ENCODE data around the gene PRICKLE2. TPM values are rescaled to one million over a fixed set of nuclear protein-coding genes. Genes with fewer than 3 reads are reported as not detected.

Gene PRICKLE2
- total RNA-seq, 2 experiments from 2014 or later = not detected

DNA sequence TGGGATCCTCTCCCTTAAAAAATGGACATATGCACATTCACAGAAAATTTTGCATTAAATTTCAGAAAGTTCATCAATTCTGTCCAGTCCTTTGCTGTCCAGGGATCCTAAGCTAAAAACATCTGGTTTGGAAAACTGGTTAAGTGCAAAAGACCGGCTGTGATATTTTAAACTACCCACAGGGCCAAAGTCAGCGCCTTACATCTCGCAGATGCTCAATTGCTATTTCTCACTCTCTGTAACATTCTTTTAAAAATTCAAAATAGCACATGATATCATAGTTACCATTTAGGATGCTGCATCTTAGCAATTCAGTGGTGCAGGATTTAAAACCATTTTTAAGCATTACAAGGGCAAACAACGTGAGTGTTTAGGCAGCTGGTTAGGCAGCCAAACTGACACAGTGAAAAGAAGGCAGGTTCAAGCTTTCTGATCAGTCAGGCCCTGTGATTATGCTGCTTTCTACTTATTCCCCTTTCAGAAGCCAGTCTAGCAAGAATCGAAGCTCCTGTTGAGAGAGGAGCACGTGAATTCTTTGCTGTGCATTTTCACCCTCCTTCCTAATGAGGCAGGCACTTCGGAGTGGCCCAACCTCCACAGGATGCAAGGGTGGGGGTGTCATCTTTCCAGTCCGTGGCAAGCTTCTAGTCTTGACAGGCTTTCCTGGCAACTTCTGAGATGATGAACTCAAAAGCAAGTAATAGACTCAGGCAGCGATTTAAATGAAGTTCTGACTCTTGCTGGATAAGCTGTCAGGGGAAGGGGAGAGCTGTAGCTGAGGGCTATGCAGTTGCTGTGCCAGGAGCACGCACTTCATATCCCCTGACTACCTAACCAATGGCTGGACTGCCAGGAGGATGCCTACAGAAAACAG is 8.8 kb downstream of the PRICKLE2 start:
- intact Hi-C loops (cut with micrococcal nuclease) = no loop called here
- no peaks in the 10 kb centered on the region for H3K4me1 Mint-ChIP-seq (ENCODE audit: low read depth)
- POLR2A ChIA-PET = no interaction called here

DNA sequence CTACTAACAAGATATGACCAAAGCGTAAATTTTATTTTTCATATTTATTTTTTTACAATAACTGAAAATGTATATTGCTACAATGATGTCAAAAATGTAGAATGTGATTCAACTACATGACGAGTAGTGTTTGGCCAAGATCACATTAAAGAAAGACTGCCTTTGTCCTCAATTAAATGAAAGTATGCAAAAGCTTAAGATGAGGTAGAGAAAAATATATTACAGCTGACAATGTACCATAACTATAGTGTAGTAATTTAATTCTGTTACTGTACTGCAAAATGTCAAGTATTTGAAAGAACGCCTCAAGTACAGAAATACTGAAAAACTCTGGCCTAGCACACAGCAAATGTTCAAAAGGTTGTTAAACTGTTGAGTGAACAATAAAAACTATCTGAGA is 9.7 kb downstream of the PRICKLE2 start:
- intact Hi-C loops (cut with micrococcal nuclease) = no loop called here
- TF ChIP-seq, protein P1, sequence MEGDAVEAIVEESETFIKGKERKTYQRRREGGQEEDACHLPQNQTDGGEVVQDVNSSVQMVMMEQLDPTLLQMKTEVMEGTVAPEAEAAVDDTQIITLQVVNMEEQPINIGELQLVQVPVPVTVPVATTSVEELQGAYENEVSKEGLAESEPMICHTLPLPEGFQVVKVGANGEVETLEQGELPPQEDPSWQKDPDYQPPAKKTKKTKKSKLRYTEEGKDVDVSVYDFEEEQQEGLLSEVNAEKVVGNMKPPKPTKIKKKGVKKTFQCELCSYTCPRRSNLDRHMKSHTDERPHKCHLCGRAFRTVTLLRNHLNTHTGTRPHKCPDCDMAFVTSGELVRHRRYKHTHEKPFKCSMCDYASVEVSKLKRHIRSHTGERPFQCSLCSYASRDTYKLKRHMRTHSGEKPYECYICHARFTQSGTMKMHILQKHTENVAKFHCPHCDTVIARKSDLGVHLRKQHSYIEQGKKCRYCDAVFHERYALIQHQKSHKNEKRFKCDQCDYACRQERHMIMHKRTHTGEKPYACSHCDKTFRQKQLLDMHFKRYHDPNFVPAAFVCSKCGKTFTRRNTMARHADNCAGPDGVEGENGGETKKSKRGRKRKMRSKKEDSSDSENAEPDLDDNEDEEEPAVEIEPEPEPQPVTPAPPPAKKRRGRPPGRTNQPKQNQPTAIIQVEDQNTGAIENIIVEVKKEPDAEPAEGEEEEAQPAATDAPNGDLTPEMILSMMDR (IDR thresholded peaks at IDR 0.05) = no peak
- CTCF ChIA-PET = no interaction called here
- Mint-ChIP-seq H3K27ac (no peak overlapping the region), H3K27me3 (peaks cover 4% of the 10 kb centered on the region), H3K9me3 (no peaks in the 10 kb centered on the region), H3K36me3 (ENCODE audit: low read depth) (no peaks in the 10 kb centered on the region), H3K4me1 (ENCODE audit: low read depth) (no peaks in the 10 kb centered on the region), H3K4me3 (no peak overlapping the region)
- ATAC-seq (no peak), DNase-seq (no peak)
- POLR2A ChIA-PET = no interaction called here

More for the DNA sequence above, 8.8 kb downstream of the PRICKLE2 start:
- ATAC-seq = no peak
- DNase-seq = no peak
- CTCF ChIA-PET = no interaction called here
- TF ChIP-seq, protein P1 (IDR thresholded peaks at IDR 0.05) = no peak
- Mint-ChIP-seq H3K4me3 (no peak overlapping the region), H3K9me3 (no peaks in the 10 kb centered on the region), H3K27me3 (peaks cover 4% of the 10 kb centered on the region), H3K36me3 (ENCODE audit: low read depth) (no peaks in the 10 kb centered on the region), H3K27ac (no peak overlapping the region)

DNA sequence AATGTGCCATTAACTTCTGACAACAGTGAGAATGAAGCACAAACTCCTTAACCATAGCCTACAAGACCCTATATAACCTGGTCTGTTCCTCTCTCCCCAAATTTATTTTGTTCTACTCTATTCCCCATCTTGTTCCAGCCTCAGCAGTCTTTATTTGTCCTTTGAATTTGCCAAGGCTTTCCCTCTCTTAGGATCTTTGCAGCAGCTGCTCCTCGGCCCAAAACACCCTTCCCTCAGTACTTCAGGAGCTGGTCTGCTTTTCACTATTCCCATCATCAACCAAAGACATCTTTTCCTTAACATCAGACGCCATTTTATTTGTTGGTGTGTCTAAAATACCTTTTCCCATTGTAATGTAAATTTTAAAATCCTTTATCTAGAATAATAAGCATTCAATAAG is 10.2 kb downstream of the PRICKLE2 start:
- no peak for ATAC-seq
- TF ChIP-seq, protein P1 (IDR thresholded peaks at IDR 0.05) = no peak
- Mint-ChIP-seq H3K27me3 (peaks cover 4% of the 10 kb centered on the region), H3K27ac (no peak overlapping the region), H3K4me1 (ENCODE audit: low read depth) (no peaks in the 10 kb centered on the region), H3K9me3 (no peaks in the 10 kb centered on the region), H3K4me3 (no peak overlapping the region), H3K36me3 (ENCODE audit: low read depth) (no peaks in the 10 kb centered on the region)
- DNase-seq = no peak
- ChIA-PET POLR2A (no interaction called here), CTCF (no interaction called here)
- intact Hi-C loops (cut with micrococcal nuclease) = no loop called here

DNA sequence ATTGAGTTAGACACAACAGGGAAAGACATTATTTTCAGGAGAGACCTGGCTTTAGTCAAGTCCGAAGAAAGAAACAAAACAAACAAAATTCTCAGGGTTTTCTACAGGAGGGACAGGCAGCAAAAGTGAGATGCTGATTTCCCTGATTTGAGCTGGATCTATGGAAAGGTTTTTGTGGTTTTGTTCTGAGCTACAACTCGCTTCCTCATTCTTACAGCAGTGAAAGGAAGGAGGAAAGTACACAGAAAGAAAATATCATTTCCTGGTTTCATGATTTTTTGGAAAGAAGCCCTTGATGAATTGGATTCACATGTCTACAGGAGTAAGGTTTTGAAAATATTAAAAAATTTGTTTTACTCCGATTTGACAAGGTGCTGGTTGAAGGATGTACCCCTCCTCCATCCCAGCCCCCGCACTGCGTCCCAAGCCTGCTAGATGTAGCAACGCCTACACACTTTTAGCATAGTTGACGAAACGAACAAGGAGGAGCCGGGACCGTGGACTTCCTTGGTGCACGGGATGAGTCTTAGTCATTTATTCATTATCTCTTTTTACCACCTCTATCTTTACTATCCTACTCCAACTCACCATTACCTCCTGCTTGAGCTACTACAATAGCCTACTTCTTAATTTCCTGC is 10.8 kb downstream of the PRICKLE2 start:
- H3K4me3 Mint-ChIP-seq = no peak overlapping the region
- H3K27ac Mint-ChIP-seq = no peak overlapping the region
- ChIA-PET POLR2A (no interaction called here), CTCF (no interaction called here)
- H3K4me1 Mint-ChIP-seq (ENCODE audit: low read depth) = no peaks in the 10 kb centered on the region
- intact Hi-C loops (cut with micrococcal nuclease) = no loop called here
- no peaks in the 10 kb centered on the region for H3K36me3 Mint-ChIP-seq (ENCODE audit: low read depth)
- no peak for DNase-seq
- ATAC-seq = no peak
- peaks cover 4% of the 10 kb centered on the region for H3K27me3 Mint-ChIP-seq
- TF ChIP-seq, protein P1 (IDR thresholded peaks at IDR 0.05) = no peak
- H3K9me3 Mint-ChIP-seq = no peaks in the 10 kb centered on the region

DNA sequence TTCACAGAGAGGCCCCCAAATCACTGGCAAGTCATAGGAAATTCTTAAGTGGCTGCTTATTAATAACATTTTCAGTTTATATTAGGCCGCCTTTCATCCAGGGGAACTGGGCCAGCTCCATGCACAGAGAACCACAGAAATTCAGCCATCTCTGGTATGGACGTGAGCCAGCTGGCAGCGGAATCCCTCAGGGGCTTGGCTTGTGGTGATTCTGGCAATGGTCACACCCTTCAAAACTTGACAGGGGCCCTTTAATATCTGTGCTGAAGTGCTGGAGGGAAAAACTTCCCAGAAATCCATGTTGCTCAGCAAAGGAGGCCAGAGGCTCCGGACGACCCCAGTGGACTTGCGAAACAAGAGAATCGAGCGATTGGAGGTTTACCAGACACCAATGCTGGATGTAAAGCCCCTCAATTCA is 11.3 kb downstream of the PRICKLE2 start:
- no peak for ATAC-seq
- Mint-ChIP-seq H3K27me3 (peaks cover 4% of the 10 kb centered on the region), H3K4me1 (ENCODE audit: low read depth) (no peaks in the 10 kb centered on the region), H3K27ac (no peak overlapping the region), H3K9me3 (no peaks in the 10 kb centered on the region), H3K4me3 (no peak overlapping the region), H3K36me3 (ENCODE audit: low read depth) (no peaks in the 10 kb centered on the region)
- DNase-seq = no peak
- TF ChIP-seq, protein P1 (IDR thresholded peaks at IDR 0.05) = no peak
- intact Hi-C loops (cut with micrococcal nuclease) = no loop called here
- POLR2A ChIA-PET = no interaction called here
- CTCF ChIA-PET = no interaction called here
